Measurements from ENCODE around the gene PATJ.
"Not testable (repeated sequence)": the region's sequence is repeated elsewhere in the genome, so short reads cannot be mapped to it uniquely, and the experiment has no call there.

The PATJ gene

DNA sequence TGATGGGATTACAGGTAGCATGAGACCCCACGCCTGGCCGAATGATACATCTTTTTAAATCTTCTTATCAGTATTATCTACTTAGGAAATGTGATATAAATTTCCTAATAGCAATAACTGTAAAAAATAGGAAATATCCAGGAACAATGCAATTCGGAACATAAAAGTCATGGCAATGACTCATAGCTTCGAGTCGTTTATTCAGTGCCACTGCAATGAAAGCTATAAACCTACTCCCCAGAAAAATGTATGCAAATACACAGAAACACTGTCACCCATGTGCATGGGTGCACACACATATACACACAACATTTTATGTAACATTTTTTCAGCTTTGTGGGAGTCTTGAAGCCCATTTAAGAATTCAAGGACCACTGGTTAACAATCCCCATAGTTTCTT, 194.6 kb downstream of the PATJ start:
- Histone ChIP-seq H3K4me3 (ENCODE audit: low read depth in 1 of 2, low read length in 1 of 2) (no peak overlapping the region), H3K27ac (no peak overlapping the region), H3K36me3 (no peaks in the 10 kb centered on the region), H3K27me3 (no peaks in the 10 kb centered on the region), H3K9me3 (no peaks in the 10 kb centered on the region), H3K4me1 (ENCODE audit: control insufficient read depth in 1 of 2, insufficient read depth in 1 of 2, low read depth in 1 of 2, low read length in 1 of 2) (no peaks in the 10 kb centered on the region)
- TF ChIP-seq, protein P1, sequence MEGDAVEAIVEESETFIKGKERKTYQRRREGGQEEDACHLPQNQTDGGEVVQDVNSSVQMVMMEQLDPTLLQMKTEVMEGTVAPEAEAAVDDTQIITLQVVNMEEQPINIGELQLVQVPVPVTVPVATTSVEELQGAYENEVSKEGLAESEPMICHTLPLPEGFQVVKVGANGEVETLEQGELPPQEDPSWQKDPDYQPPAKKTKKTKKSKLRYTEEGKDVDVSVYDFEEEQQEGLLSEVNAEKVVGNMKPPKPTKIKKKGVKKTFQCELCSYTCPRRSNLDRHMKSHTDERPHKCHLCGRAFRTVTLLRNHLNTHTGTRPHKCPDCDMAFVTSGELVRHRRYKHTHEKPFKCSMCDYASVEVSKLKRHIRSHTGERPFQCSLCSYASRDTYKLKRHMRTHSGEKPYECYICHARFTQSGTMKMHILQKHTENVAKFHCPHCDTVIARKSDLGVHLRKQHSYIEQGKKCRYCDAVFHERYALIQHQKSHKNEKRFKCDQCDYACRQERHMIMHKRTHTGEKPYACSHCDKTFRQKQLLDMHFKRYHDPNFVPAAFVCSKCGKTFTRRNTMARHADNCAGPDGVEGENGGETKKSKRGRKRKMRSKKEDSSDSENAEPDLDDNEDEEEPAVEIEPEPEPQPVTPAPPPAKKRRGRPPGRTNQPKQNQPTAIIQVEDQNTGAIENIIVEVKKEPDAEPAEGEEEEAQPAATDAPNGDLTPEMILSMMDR (IDR thresholded peaks at IDR 0.05), result no peak

GRCh38 chr1:61941794-61942193, 199.5 kb downstream of the PATJ start:
- H3K4me1 ChIP-seq (ENCODE audit: control insufficient read depth in 1 of 2, insufficient read depth in 1 of 2, low read depth in 1 of 2, low read length in 1 of 2), result no peaks in the 10 kb centered on the region
- no peaks in the 10 kb centered on the region for H3K36me3 ChIP-seq
- H3K4me3 ChIP-seq (ENCODE audit: low read depth in 1 of 2, low read length in 1 of 2), result no peak overlapping the region
- H3K9me3 ChIP-seq, result no peaks in the 10 kb centered on the region
- no peak overlapping the region for H3K27ac ChIP-seq
- TF ChIP-seq, protein P1 (IDR thresholded peaks at IDR 0.05), result no peak
- no peaks in the 10 kb centered on the region for H3K27me3 ChIP-seq

DNA sequence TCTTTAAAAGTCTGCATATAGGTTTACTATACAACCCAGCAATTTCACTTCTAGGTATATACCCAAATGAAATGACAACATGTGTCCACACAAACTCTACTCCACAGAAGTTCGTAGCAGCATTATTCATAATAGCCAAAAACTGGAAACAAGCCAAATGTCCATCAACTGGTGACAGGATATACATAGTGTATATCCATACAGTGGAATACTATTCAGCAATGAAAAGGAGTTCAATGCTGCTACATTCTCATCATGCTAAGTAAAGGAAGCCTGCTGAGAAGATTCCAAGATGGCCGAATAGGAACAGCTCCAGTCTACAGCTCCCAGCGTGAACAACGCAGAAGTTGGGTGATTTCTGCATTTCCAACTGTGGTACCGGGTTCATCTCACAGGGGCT, 200.6 kb downstream of the PATJ start:
- H3K27ac ChIP-seq, result no peak overlapping the region

GRCh38 chr1:61948685-61949084, 206.4 kb downstream of the PATJ start:
- H3K27ac ChIP-seq; H3K4me3 ChIP-seq (ENCODE audit: low read depth in 1 of 2, low read length in 1 of 2); H3K36me3 ChIP-seq; H3K27me3 ChIP-seq; H3K9me3 ChIP-seq; H3K4me1 ChIP-seq (ENCODE audit: control insufficient read depth in 1 of 2, insufficient read depth in 1 of 2, low read depth in 1 of 2, low read length in 1 of 2): not testable (repeated sequence)

More for the DNA sequence above, 200.6 kb downstream of the PATJ start:
- no peaks in the 10 kb centered on the region for H3K9me3 ChIP-seq
- TF ChIP-seq, protein P1 (IDR thresholded peaks at IDR 0.05), result no peak
- H3K4me3 ChIP-seq (ENCODE audit: low read depth in 1 of 2, low read length in 1 of 2), result no peak overlapping the region
- no peaks in the 10 kb centered on the region for H3K27me3 ChIP-seq
- no peaks in the 10 kb centered on the region for H3K4me1 ChIP-seq (ENCODE audit: control insufficient read depth in 1 of 2, insufficient read depth in 1 of 2, low read depth in 1 of 2, low read length in 1 of 2)
- no peaks in the 10 kb centered on the region for H3K36me3 ChIP-seq

GRCh38 chr1:61950418-61950817, 208.1 kb downstream of the PATJ start:
- no peak overlapping the region for H3K27ac ChIP-seq
- TF ChIP-seq, protein P1 (IDR thresholded peaks at IDR 0.05), result no peak
- no peak overlapping the region for H3K4me3 ChIP-seq (ENCODE audit: low read depth in 1 of 2, low read length in 1 of 2)
- H3K27me3 ChIP-seq, result no peaks in the 10 kb centered on the region
- no peaks in the 10 kb centered on the region for H3K36me3 ChIP-seq
- no peaks in the 10 kb centered on the region for H3K4me1 ChIP-seq (ENCODE audit: control insufficient read depth in 1 of 2, insufficient read depth in 1 of 2, low read depth in 1 of 2, low read length in 1 of 2)
- no peaks in the 10 kb centered on the region for H3K9me3 ChIP-seq

GRCh38 chr1:61951731-61952580, 209.7 kb downstream of the PATJ start:
- no peak overlapping the region for H3K4me3 ChIP-seq (ENCODE audit: low read depth in 1 of 2, low read length in 1 of 2)
- TF ChIP-seq, protein P1 (IDR thresholded peaks at IDR 0.05), result no peak
- H3K4me1 ChIP-seq (ENCODE audit: control insufficient read depth in 1 of 2, insufficient read depth in 1 of 2, low read depth in 1 of 2, low read length in 1 of 2), result no peaks in the 10 kb centered on the region
- H3K27me3 ChIP-seq, result no peaks in the 10 kb centered on the region
- H3K9me3 ChIP-seq, result no peaks in the 10 kb centered on the region
- no peak overlapping the region for H3K27ac ChIP-seq
- H3K36me3 ChIP-seq, result no peaks in the 10 kb centered on the region

Measured in neutrophil (primary cell).